ENCODE results near the gene BNC2.

GRCh38 chr9:16825331-16825725 lies 45.1 kb downstream of the BNC2 start:
- no peak for TF ChIP-seq CTCF (IDR thresholded peaks at IDR 0.05; ENCODE audit: low read length)
- no peak for TF ChIP-seq EZH2 (IDR thresholded peaks at IDR 0.05; ENCODE audit: borderline replicate concordance, low read length)
